B cell (primary cell): Measurements from ENCODE around the gene GNA12. TPM values are rescaled to one million over a fixed set of nuclear protein-coding genes. Genes with fewer than 3 reads are reported as not detected.

Source experiments
- ATAC-seq: fragments of 200-7000 bp; cut with Tn5 transposase; one replicate; pipeline ENCODE4 v1.10.0; 2021; ENCODE audit warnings: low read depth, mild to moderate bottlenecking, moderate number of reproducible peaks, moderate library complexity
- CTCF ChIA-PET: fragments of 350-600 bp; sonication (Branson Sonifier 250); formaldehyde crosslinking; loops from one replicate; lab custom pipeline; 2021; ENCODE audit warnings: antibody characterized with exemption, inconsistent platforms; lab: Charles Lee
- POLR2A ChIA-PET: fragments of 350-600 bp; sonication (Branson Sonifier 250); formaldehyde crosslinking; loops from one replicate; lab custom pipeline; 2021; ENCODE audit warnings: antibody characterized with exemption; lab: Charles Lee
- DNase-seq: peaks from one replicate; pipeline ENCODE4 v3.0.0; 2013
- H2AFZ ChIP-seq: 2 replicates; pipeline ENCODE4 v1.6.1; 2012; ENCODE audit warnings: mild to moderate bottlenecking, low read depth, low read length; ENCODE audit not compliant: insufficient read depth, poor library complexity, severe bottlenecking
- H3K27ac ChIP-seq, 2 donors: 1 replicate in 1 of 2; 2 replicates in 1 of 2; pipeline ENCODE4 v1.5.1; 2012 to 2013; ENCODE audit warnings: low read length in 2 of 2, mild to moderate bottlenecking in 2 of 2, moderate library complexity in 1 of 2
- H3K27me3 ChIP-seq, 4 experiments: fragments of 200-600 bp in 1 of 4; sonication (generic) in 1 of 4; replicated peaks in 1 of 4; 1 replicate in 2 of 4; 2 replicates in 2 of 4; pipeline versions ENCODE4 v1.6.1 to v1.7.0; 2013 to 2016; ENCODE audit warnings: low read length in 3 of 4, mild to moderate bottlenecking in 2 of 4, mixed read lengths in 1 of 4, moderate library complexity in 1 of 4; ENCODE audit not compliant: insufficient read depth in 4 of 4, control insufficient read depth in 3 of 4; ENCODE audit errors: control extremely low read depth in 1 of 4
- H3K36me3 ChIP-seq, 2 experiments: replicated peaks in 1 of 2; 1 replicate in 1 of 2; 2 replicates in 1 of 2; pipeline versions ENCODE4 v1.6.1 to v1.7.1; 2013; ENCODE audit warnings: low read length in 1 of 2; ENCODE audit not compliant: insufficient read depth in 2 of 2, control insufficient read depth in 1 of 2; ENCODE audit errors: control extremely low read depth in 1 of 2, extremely low read depth in 1 of 2
- H3K4me1 ChIP-seq, 2 donors: fragments of 200-600 bp in 1 of 2; sonication (generic) in 1 of 2; 1 replicate in 1 of 2; 2 replicates in 1 of 2; pipeline versions ENCODE4 v1.5.1 to v1.6.1; 2013 to 2017; ENCODE audit warnings: low read length in 2 of 2; ENCODE audit not compliant: control insufficient read depth in 2 of 2, insufficient read depth in 2 of 2
- H3K4me2 ChIP-seq: replicated peaks from 2 replicates; pipeline ENCODE3; 2012; ENCODE audit warnings: mild to moderate bottlenecking, low read depth, low read length; ENCODE audit not compliant: poor library complexity, severe bottlenecking
- H3K4me3 ChIP-seq, 5 experiments: fragments of 200-600 bp in 1 of 5; sonication (generic) in 1 of 5; 1 replicate in 3 of 5; 2 replicates in 2 of 5; pipeline versions ENCODE4 v1.5.1 to v1.7.0; 2011 to 2016; ENCODE audit warnings: low read length in 4 of 5, mild to moderate bottlenecking in 4 of 5, low read depth in 2 of 5, control low read depth in 1 of 5, moderate library complexity in 1 of 5; ENCODE audit not compliant: insufficient read depth in 1 of 5; ENCODE audit errors: control extremely low read depth in 1 of 5, extremely low read depth in 1 of 5
- H3K79me2 ChIP-seq: fragments of 200-600 bp; sonication (generic); one replicate; pipeline ENCODE4 v1.6.0; 2016; ENCODE audit warnings: low read length; ENCODE audit not compliant: control insufficient read depth, insufficient read depth
- H3K9ac ChIP-seq: fragments of 200-600 bp; sonication (generic); 2 replicates; pipeline ENCODE4 v1.6.1; 2017; ENCODE audit warnings: mild to moderate bottlenecking, low read length, moderate library complexity
- H3K9me3 ChIP-seq, 3 donors: one replicate each; pipeline versions ENCODE4 v1.6.1 to v1.7.1; 2013; ENCODE audit warnings: low read length in 2 of 3; ENCODE audit not compliant: control insufficient read depth in 2 of 3, insufficient read depth in 1 of 3; ENCODE audit errors: control extremely low read depth in 1 of 3
- H4K20me1 ChIP-seq: 2 replicates; pipeline ENCODE4 v1.6.0; 2012; ENCODE audit warnings: mild to moderate bottlenecking, low read length; ENCODE audit not compliant: insufficient read depth, control insufficient read depth, poor library complexity, severe bottlenecking
- H3K27ac Mint-ChIP-seq: one replicate; pipeline ENCODE4 v1.8.0; 2021; ENCODE audit warnings: mixed read lengths
- H3K27me3 Mint-ChIP-seq: one replicate; pipeline ENCODE4 v1.8.0; 2021; ENCODE audit warnings: mixed read lengths
- H3K4me1 Mint-ChIP-seq: one replicate; pipeline ENCODE4 v1.8.0; 2021; ENCODE audit warnings: mixed read lengths
- H3K4me3 Mint-ChIP-seq: one replicate; pipeline ENCODE4 v1.8.0; 2021; ENCODE audit warnings: mixed read lengths
- H3K9me3 Mint-ChIP-seq: one replicate; pipeline ENCODE4 v1.8.0; 2022; ENCODE audit warnings: mixed read lengths; ENCODE audit not compliant: insufficient read depth
- EZH2 ChIP-seq: IDR thresholded peaks from 2 replicates; pipeline ENCODE4 v1.6.1; 2012; ENCODE audit warnings: borderline replicate concordance, low read depth, mild to moderate bottlenecking, moderate library complexity, low read length; ENCODE audit not compliant: insufficient read depth, poor library complexity, severe bottlenecking
- WGBS: methylation state at CpG from one replicate; pipeline ENCODE4 v1.1.5; 2013; ENCODE audit warnings: missing lambda C conversion rate; ENCODE audit not compliant: insufficient coverage; 5-methylcytosine and 5-hydroxymethylcytosine counted together
- intact Hi-C: fragments of 100-400 bp; cut with micrococcal nuclease; formaldehyde crosslinking; loops from one replicate; pipeline ENCODE4 v1.10.0; 2022
- polyA plus RNA-seq: library from polyadenylated mRNA; depleted of rRNA; stranded (reverse); fragments of >200 nt; gene quantifications from 2 replicates; pipeline ENCODE4 v1.2.3, GENCODE V29; 2012
- total RNA-seq, 2 donors: library from RNA; stranded (reverse); fragments of 120-200 nt in 1 of 2; gene quantifications; 1 replicate in 1 of 2; 2 replicates in 1 of 2; pipeline versions ENCODE4 v1.2.3 to v1.2.4, GENCODE V29; 2013 to 2022
- TF ChIP-seq, protein P1 (sequence below): fragments of 200-600 bp; IDR thresholded peaks from one replicate; pipeline ENCODE4 v1.8.0; 2022; ENCODE audit warnings: antibody characterized with exemption, mild to moderate bottlenecking

GNA12 gene
- total and polyA plus RNA-seq, 2 donors (not counting 1 experiment from before 2014, with no cell fraction given) = 34.6 to 110 TPM

- CTCF ChIA-PET = interaction anchor here (0.9 to 7.7 kb wide), 2 partner anchors 12 to 99 kb away, joined by 3 to 81 read pairs; no protein-coding TSS in a partner anchor
- Histone ChIP-seq H3K27me3 (no peaks in the 10 kb centered on the region), H3K9me3 (no peaks in the 10 kb centered on the region), H3K79me2 (peaks cover 6% of the 10 kb centered on the region), H3K4me1 (peaks cover 32 to 47% of the 10 kb centered on the region in 2 donors), H4K20me1 (peaks cover 19% of the 10 kb centered on the region), H3K4me2 (no peak overlapping the region), H3K27ac (no peak overlapping the region), H3K4me3 (no peak overlapping the region), H2AFZ (no peak overlapping the region), H3K36me3 (peaks cover 0 to 26% of the 10 kb centered on the region in 2 experiments), H3K9ac (no peak overlapping the region)
- DNase-seq (no peak), ATAC-seq (no peak)
- H3K9me3 Mint-ChIP-seq = no peaks in the 10 kb centered on the region
- TF ChIP-seq, protein P1, sequence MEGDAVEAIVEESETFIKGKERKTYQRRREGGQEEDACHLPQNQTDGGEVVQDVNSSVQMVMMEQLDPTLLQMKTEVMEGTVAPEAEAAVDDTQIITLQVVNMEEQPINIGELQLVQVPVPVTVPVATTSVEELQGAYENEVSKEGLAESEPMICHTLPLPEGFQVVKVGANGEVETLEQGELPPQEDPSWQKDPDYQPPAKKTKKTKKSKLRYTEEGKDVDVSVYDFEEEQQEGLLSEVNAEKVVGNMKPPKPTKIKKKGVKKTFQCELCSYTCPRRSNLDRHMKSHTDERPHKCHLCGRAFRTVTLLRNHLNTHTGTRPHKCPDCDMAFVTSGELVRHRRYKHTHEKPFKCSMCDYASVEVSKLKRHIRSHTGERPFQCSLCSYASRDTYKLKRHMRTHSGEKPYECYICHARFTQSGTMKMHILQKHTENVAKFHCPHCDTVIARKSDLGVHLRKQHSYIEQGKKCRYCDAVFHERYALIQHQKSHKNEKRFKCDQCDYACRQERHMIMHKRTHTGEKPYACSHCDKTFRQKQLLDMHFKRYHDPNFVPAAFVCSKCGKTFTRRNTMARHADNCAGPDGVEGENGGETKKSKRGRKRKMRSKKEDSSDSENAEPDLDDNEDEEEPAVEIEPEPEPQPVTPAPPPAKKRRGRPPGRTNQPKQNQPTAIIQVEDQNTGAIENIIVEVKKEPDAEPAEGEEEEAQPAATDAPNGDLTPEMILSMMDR = no peak
- no peak for TF ChIP-seq EZH2
- POLR2A ChIA-PET = interaction anchor here (0.7 kb wide), 1 partner anchor 145 kb away, joined by 5 read pairs; no protein-coding TSS in a partner anchor
- intact Hi-C loops = no loop called here
- 98% methylated on average over 18 of the region's 19 CpGs for WGBS
- H3K4me3 Mint-ChIP-seq = no peak overlapping the region
- H3K27ac Mint-ChIP-seq = no peak overlapping the region
- H3K27me3 Mint-ChIP-seq = no peaks in the 10 kb centered on the region
- peaks cover 50% of the 10 kb centered on the region for H3K4me1 Mint-ChIP-seq
These were observed 122.3 kb downstream of the GNA12 start for GRCh38 chr7:2721842-2722241.

DNA sequence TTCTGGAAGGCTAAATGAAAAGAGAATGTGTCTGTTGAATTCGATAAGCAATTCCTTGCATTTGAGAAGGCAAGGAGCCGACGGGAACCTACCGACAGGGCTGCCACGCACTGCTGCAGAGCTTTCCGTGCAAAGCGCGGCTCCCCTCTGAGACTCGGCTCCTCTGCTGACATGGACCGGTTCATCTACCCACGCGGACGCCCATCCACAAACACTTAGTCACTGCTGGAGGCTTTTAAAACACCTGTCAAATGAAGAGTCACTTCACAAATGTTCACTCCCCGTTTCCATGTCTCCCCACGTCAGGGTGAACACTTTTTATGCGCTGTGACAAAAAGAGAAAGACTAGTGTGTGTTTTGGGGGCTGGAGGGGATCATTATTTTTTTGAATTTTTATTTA, 124.1 kb downstream of the GNA12 start:
- H4K20me1 ChIP-seq = peaks cover 10% of the 10 kb centered on the region
- intact Hi-C loops = no loop called here
- Mint-ChIP-seq H3K9me3 (no peaks in the 10 kb centered on the region), H3K4me1 (peaks cover 68% of the 10 kb centered on the region), H3K27me3 (no peaks in the 10 kb centered on the region), H3K27ac (no peak overlapping the region), H3K4me3 (no peak overlapping the region)
- no peak overlapping the region for H2AFZ ChIP-seq
- no peak for TF ChIP-seq EZH2
- TF ChIP-seq, protein P1 = no peak
- no peaks in the 10 kb centered on the region for H3K27me3 ChIP-seq
- no peaks in the 10 kb centered on the region for H3K9me3 ChIP-seq
- ATAC-seq = no peak
- no peak for DNase-seq
- H3K36me3 ChIP-seq = peaks cover 0 to 15% of the 10 kb centered on the region in 2 experiments
- ChIA-PET POLR2A (interaction anchor here (1.4 to 1.9 kb wide), 2 partner anchors 10 kb away, joined by 8 to 16 read pairs; no protein-coding TSS in a partner anchor), CTCF (interaction anchor here (0.7 to 7.7 kb wide), 10 partner anchors 10 to 269 kb away, joined by 3 to 81 read pairs (median 6); no protein-coding TSS in a partner anchor)
- no peak overlapping the region for H3K4me3 ChIP-seq
- 96% methylated on average over 14 of the region's 16 CpGs for WGBS
- peaks cover 50 to 65% of the 10 kb centered on the region in 2 donors for H3K4me1 ChIP-seq
- no peaks in the 10 kb centered on the region for H3K79me2 ChIP-seq
- no peak overlapping the region for H3K27ac ChIP-seq
- no peak overlapping the region for H3K9ac ChIP-seq
- H3K4me2 ChIP-seq = no peak overlapping the region
